ENCODE data around the gene KLF7. TPM values are rescaled to one million over a fixed set of nuclear protein-coding genes. Genes with fewer than 3 reads are reported as not detected.

The KLF7 gene
- total and polyA plus RNA-seq, 2 donors (not counting 3 experiments of a cell fraction or from before 2014, with no cell fraction given), result 32.8 to 42.9 TPM

- Histone ChIP-seq H3K4me2 (ENCODE audit: insufficient read depth, low read length) (peak overlapping the region; percentile 97), H3K4me1 (ENCODE audit: control insufficient read depth, extremely low read depth, insufficient read depth, low read length) (peaks cover 47% of the 10 kb centered on the region), H2AFZ (ENCODE audit: low read depth, low read length) (no peak overlapping the region), H3K4me3 (replicated peaks in 1 of 3; ENCODE audit: insufficient read depth in 1 of 3, low read depth in 1 of 3, low read length in 3 of 3) (peak overlapping the region; percentile 89 to 98 (median 91)), H3K27me3 (ENCODE audit: control insufficient read depth in 2 of 2, insufficient read depth in 2 of 2, low read length in 2 of 2) (no peaks in the 10 kb centered on the region), H4K20me1 (replicated peaks; ENCODE audit: control insufficient read depth, extremely low read depth, insufficient read depth, low read length) (no peaks in the 10 kb centered on the region), H3K9me1 (replicated peaks; ENCODE audit: control insufficient read depth, extremely low read depth, insufficient read depth, low read length) (no peaks in the 10 kb centered on the region), H3K9me3 (replicated peaks; ENCODE audit: control insufficient read depth, insufficient read depth, low read length) (no peaks in the 10 kb centered on the region), H3K79me2 (ENCODE audit: control insufficient read depth, insufficient read depth, low read length) (peaks cover 61% of the 10 kb centered on the region), H3K36me3 (ENCODE audit: control insufficient read depth in 2 of 2, extremely low read depth in 1 of 2, insufficient read depth in 2 of 2, low read length in 2 of 2) (no peaks in the 10 kb centered on the region), H3K9ac (replicated peaks; ENCODE audit: extremely low read depth, insufficient read depth, low read length) (peak overlapping the region; percentile 99), H3K27ac (ENCODE audit: insufficient read depth, low read depth, low read length) (peak overlapping the region; percentile 96)
- intact Hi-C loops (cut with micrococcal nuclease), result loop anchor here (1.0 to 5.0 kb wide), 2 partner anchors 90 to 463 kb away; partner anchors contain the start of gene METTL21A
- ChIA-PET CTCF (interaction anchor here (0.6 to 5.3 kb wide), 12 partner anchors 12 to 309 kb away, joined by 3 to 39 read pairs (median 4); no protein-coding TSS in a partner anchor), POLR2A (interaction anchor here (0.7 to 3.0 kb wide), 8 partner anchors 8 to 171 kb away, joined by 3 to 22 read pairs (median 8); no protein-coding TSS in a partner anchor)
- BruUV-seq (replicated peaks), result TSS peak; percentile 63
- dilution Hi-C loops (cut with MboI; ENCODE audit: extremely low pct_ligation_motif_present, low sequenced_read_pairs), result no loop called here
- peak; percentile 68 for TF ChIP-seq POLR2A (IDR thresholded peaks at IDR 0.05; ENCODE audit: low read depth, low read length)
- TF ChIP-seq MYC (IDR thresholded peaks at IDR 0.05; ENCODE audit: low read depth, low read length), result no peak
- TF ChIP-seq, protein P1, sequence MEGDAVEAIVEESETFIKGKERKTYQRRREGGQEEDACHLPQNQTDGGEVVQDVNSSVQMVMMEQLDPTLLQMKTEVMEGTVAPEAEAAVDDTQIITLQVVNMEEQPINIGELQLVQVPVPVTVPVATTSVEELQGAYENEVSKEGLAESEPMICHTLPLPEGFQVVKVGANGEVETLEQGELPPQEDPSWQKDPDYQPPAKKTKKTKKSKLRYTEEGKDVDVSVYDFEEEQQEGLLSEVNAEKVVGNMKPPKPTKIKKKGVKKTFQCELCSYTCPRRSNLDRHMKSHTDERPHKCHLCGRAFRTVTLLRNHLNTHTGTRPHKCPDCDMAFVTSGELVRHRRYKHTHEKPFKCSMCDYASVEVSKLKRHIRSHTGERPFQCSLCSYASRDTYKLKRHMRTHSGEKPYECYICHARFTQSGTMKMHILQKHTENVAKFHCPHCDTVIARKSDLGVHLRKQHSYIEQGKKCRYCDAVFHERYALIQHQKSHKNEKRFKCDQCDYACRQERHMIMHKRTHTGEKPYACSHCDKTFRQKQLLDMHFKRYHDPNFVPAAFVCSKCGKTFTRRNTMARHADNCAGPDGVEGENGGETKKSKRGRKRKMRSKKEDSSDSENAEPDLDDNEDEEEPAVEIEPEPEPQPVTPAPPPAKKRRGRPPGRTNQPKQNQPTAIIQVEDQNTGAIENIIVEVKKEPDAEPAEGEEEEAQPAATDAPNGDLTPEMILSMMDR (IDR thresholded peaks at IDR 0.05; ENCODE audit: extremely low read depth in 1 of 2, insufficient read depth in 1 of 2, low read depth in 1 of 2, low read length in 2 of 2), result no peak
- TF ChIP-seq EZH2 (IDR thresholded peaks at IDR 0.05; ENCODE audit: borderline replicate concordance, low read depth, low read length, severe bottlenecking), result no peak
- TF ChIP-seq POLR2AphosphoS5 (IDR thresholded peaks at IDR 0.05; ENCODE audit: insufficient read depth, low read depth, low read length), result peak; percentile 66
- no peak for TF ChIP-seq GATA2 (IDR thresholded peaks at IDR 0.05; ENCODE audit: insufficient read depth, insufficient read length, low read depth, low read length)
- TF ChIP-seq JUN (IDR thresholded peaks at IDR 0.05; ENCODE audit: borderline replicate concordance, insufficient read depth, insufficient read length, low read depth), result no peak
- FAIRE-seq (peak; percentile 81), DNase-seq (ENCODE audit: low read depth, low spot score) (peak; percentile 84)
These were observed 1.5 kb downstream of the KLF7 start for GRCh38 chr2:207164006-207164831.
